H9 (cell line): ENCODE measurements around the gene MX2. TPM values are rescaled to one million over a fixed set of nuclear protein-coding genes. Genes with fewer than 3 reads are reported as not detected.

Source experiments
- DNase-seq: peaks from one replicate; pipeline ENCODE4 v3.0.0-alpha.2; 2017
- H2AFZ ChIP-seq: one replicate; pipeline ENCODE4 v1.6.1; 2013; ENCODE audit warnings: mild to moderate bottlenecking, low read length, control low read depth, moderate library complexity
- H2AK5ac ChIP-seq: 2 replicates; pipeline ENCODE4 v1.6.1; 2013; ENCODE audit warnings: low read length, control low read depth, mixed read lengths; ENCODE audit not compliant: insufficient read length
- H2BK120ac ChIP-seq: one replicate; pipeline ENCODE4 v1.6.1; 2013; ENCODE audit warnings: low read depth, mild to moderate bottlenecking, low read length, control low read depth, inconsistent platforms; ENCODE audit not compliant: poor library complexity, severe bottlenecking
- H2BK12ac ChIP-seq: 2 replicates; pipeline ENCODE4 v1.6.1; 2013; ENCODE audit warnings: low read length, control low read depth, mixed read lengths, low read depth; ENCODE audit not compliant: insufficient read length
- H2BK15ac ChIP-seq: 2 replicates; pipeline ENCODE4 v1.6.1; 2013; ENCODE audit warnings: low read depth, low read length, control low read depth
- H2BK20ac ChIP-seq: one replicate; pipeline ENCODE4 v1.6.1; 2013; ENCODE audit warnings: low read depth, mild to moderate bottlenecking, low read length, control low read depth, inconsistent platforms; ENCODE audit not compliant: poor library complexity, severe bottlenecking
- H2BK5ac ChIP-seq: 2 replicates; pipeline ENCODE4 v1.6.1; 2013; ENCODE audit warnings: low read length, control low read depth, mixed read lengths; ENCODE audit not compliant: insufficient read length
- H3K14ac ChIP-seq: 2 replicates; pipeline ENCODE4 v1.6.1; 2013; ENCODE audit warnings: low read length, control low read depth; ENCODE audit not compliant: insufficient read depth
- H3K18ac ChIP-seq: 2 replicates; pipeline ENCODE4 v1.6.1; 2013; ENCODE audit warnings: low read depth, mild to moderate bottlenecking, mixed read lengths, low read length, control low read depth; ENCODE audit not compliant: insufficient read length
- H3K23ac ChIP-seq: 2 replicates; pipeline ENCODE4 v1.6.1; 2013; ENCODE audit warnings: low read length, control low read depth, mixed read lengths, low read depth; ENCODE audit not compliant: insufficient read length
- H3K23me2 ChIP-seq: 2 replicates; pipeline ENCODE4 v1.6.1; 2013; ENCODE audit warnings: low read depth, mild to moderate bottlenecking, mixed read lengths, low read length, control low read depth; ENCODE audit not compliant: insufficient read length, poor library complexity, severe bottlenecking
- H3K27ac ChIP-seq: 2 replicates; pipeline ENCODE4 v1.5.1; 2013; ENCODE audit warnings: low read length, control low read depth, mixed read lengths, low read depth; ENCODE audit not compliant: insufficient read length
- H3K27me3 ChIP-seq: 2 replicates; pipeline ENCODE4 v1.6.1; 2013; ENCODE audit warnings: low read length, control low read depth, inconsistent platforms; ENCODE audit not compliant: insufficient read depth
- H3K4ac ChIP-seq: 2 replicates; pipeline ENCODE4 v1.6.1; 2013; ENCODE audit warnings: low read depth, mild to moderate bottlenecking, control low read depth, inconsistent platforms, low read length, moderate library complexity
- H3K4me1 ChIP-seq: 2 replicates; pipeline ENCODE4 v1.6.1; 2013; ENCODE audit warnings: low read length, control low read depth, inconsistent platforms; ENCODE audit not compliant: insufficient read depth
- H3K4me2 ChIP-seq: 2 replicates; pipeline ENCODE4 v1.6.1; 2013; ENCODE audit warnings: low read length, control low read depth, mixed read lengths; ENCODE audit not compliant: insufficient read length, insufficient read depth
- H3K56ac ChIP-seq: 2 replicates; pipeline ENCODE4 v1.6.1; 2013; ENCODE audit warnings: low read depth, mild to moderate bottlenecking, mixed read lengths, low read length, control low read depth; ENCODE audit not compliant: insufficient read length
- H3K79me1 ChIP-seq: 2 replicates; pipeline ENCODE4 v1.6.1; 2013; ENCODE audit warnings: low read depth, mild to moderate bottlenecking, moderate library complexity, low read length, control low read depth, inconsistent platforms; ENCODE audit not compliant: insufficient read depth, poor library complexity, severe bottlenecking
- H3K79me2 ChIP-seq: 2 replicates; pipeline ENCODE4 v1.6.1; 2013; ENCODE audit warnings: low read length, control low read depth, inconsistent platforms; ENCODE audit not compliant: insufficient read depth
- H3K9ac ChIP-seq: 2 replicates; pipeline ENCODE4 v1.6.1; 2013; ENCODE audit warnings: low read length, control low read depth, mixed read lengths; ENCODE audit not compliant: insufficient read length; ENCODE audit errors: extremely low read depth
- H3K9me3 ChIP-seq: one replicate; pipeline ENCODE4 v1.6.1; 2013; ENCODE audit warnings: low read depth, low read length, inconsistent platforms; ENCODE audit not compliant: control insufficient read depth
- H3T11ph ChIP-seq: one replicate; pipeline ENCODE4 v1.6.1; 2013; ENCODE audit warnings: mild to moderate bottlenecking, low read length, control low read depth, inconsistent platforms
- H4K20me1 ChIP-seq: one replicate; pipeline ENCODE4 v1.6.1; 2013; ENCODE audit not compliant: control insufficient read depth, insufficient read length, insufficient read depth
- H4K5ac ChIP-seq: 2 replicates; pipeline ENCODE4 v1.6.1; 2013; ENCODE audit warnings: low read depth, mild to moderate bottlenecking, mixed read lengths, low read length, control low read depth; ENCODE audit not compliant: insufficient read length
- H4K8ac ChIP-seq: replicated peaks from 2 replicates; pipeline ENCODE4 v1.6.1; 2013; ENCODE audit warnings: low read length, control low read depth, mixed read lengths, low read depth; ENCODE audit not compliant: insufficient read length
- H4K91ac ChIP-seq: 2 replicates; pipeline ENCODE4 v1.6.1; 2013; ENCODE audit warnings: low read depth, mild to moderate bottlenecking, moderate library complexity, mixed read lengths, low read length, control low read depth; ENCODE audit not compliant: insufficient read length
- H3K27ac Mint-ChIP-seq, 3 experiments: 2 replicates in 2 of 3; 3 replicates in 1 of 3; pipeline ENCODE4 v1.8.0; 2020 to 2021; ENCODE audit warnings: mixed read lengths in 3 of 3, mild to moderate bottlenecking in 1 of 3, moderate library complexity in 1 of 3
- H3K27me3 Mint-ChIP-seq: 2 replicates; pipeline ENCODE4 v1.8.0; 2021; ENCODE audit warnings: low read depth, mild to moderate bottlenecking, moderate library complexity, mixed read lengths
- H3K36me3 Mint-ChIP-seq, 3 experiments: 2 replicates in 2 of 3; 3 replicates in 1 of 3; pipeline ENCODE4 v1.8.0; 2020 to 2021; ENCODE audit warnings: low read depth in 3 of 3, mixed read lengths in 3 of 3; ENCODE audit not compliant: insufficient read depth in 1 of 3
- H3K4me1 Mint-ChIP-seq, 2 experiments: 2 replicates each; pipeline ENCODE4 v1.8.0; 2020; ENCODE audit warnings: mixed read lengths in 2 of 2
- H3K4me3 Mint-ChIP-seq, 2 experiments: 2 replicates in 1 of 2; 3 replicates in 1 of 2; pipeline ENCODE4 v1.8.0; 2020 to 2021; ENCODE audit warnings: mild to moderate bottlenecking in 2 of 2, mixed read lengths in 2 of 2, moderate library complexity in 1 of 2
- H3K9me3 Mint-ChIP-seq, 2 experiments: 2 replicates in 1 of 2; 3 replicates in 1 of 2; pipeline ENCODE4 v1.8.0; 2020; ENCODE audit warnings: mild to moderate bottlenecking in 2 of 2, mixed read lengths in 2 of 2, moderate library complexity in 1 of 2
- CTCF ChIP-seq: fragments of 200-600 bp; sonication (generic); conservative IDR thresholded peaks from 3 replicates; pipeline ENCODE4 v1.8.0; 2021; ENCODE audit warnings: antibody characterized with exemption, mild to moderate bottlenecking
- WGBS: extraction: QIAGEN DNeasy Blood & Tissue Kit; methylation state at CpG from one replicate; pipeline ENCODE4 v1.1.7; 2013; ENCODE audit warnings: missing lambda C conversion rate, low lambda C conversion rate, mixed read lengths; ENCODE audit not compliant: insufficient read length; ENCODE audit errors: extremely low coverage; 5-methylcytosine and 5-hydroxymethylcytosine counted together
- total RNA-seq: library from RNA; stranded (reverse); gene quantifications from 2 replicates; pipeline ENCODE4 v1.2.1, GENCODE V29; 2021

The MX2 gene
- total RNA-seq, 1 experiment from 2014 or later = 1.8 TPM

GRCh38 chr21:41367945-41368734 lies 6.3 kb downstream of the MX2 start:
- no peaks in the 10 kb centered on the region for H3K79me2 ChIP-seq
- no peak overlapping the region for H3K9ac ChIP-seq
- H2BK20ac ChIP-seq = no peak overlapping the region
- Mint-ChIP-seq H3K4me3 (no peak overlapping the region; a peak in 1 of 5 replicates), H3K27me3 (peaks cover 13% of the 10 kb centered on the region), H3K36me3 (no peaks in the 10 kb centered on the region), H3K27ac (peak overlapping the region in 1 of 3 experiments; percentile 2; a peak in 2 of 7 replicates), H3K9me3 (no peaks in the 10 kb centered on the region; a peak in 1 of 5 replicates), H3K4me1 (peaks cover 7 to 28% of the 10 kb centered on the region in 2 experiments)
- no CpG with 5 or more reads among the region's 15 CpGs for WGBS
- no peaks in the 10 kb centered on the region for H4K20me1 ChIP-seq
- H3K4me1 ChIP-seq = no peaks in the 10 kb centered on the region; the same call in 1 of the 2 replicates
- H4K5ac ChIP-seq = no peak overlapping the region
- H3K79me1 ChIP-seq = no peaks in the 10 kb centered on the region
- H2BK15ac ChIP-seq = no peak overlapping the region
- no peak overlapping the region for H3K56ac ChIP-seq
- H3K4ac ChIP-seq = no peak overlapping the region
- H3K4me2 ChIP-seq = no peak overlapping the region
- H3K27ac ChIP-seq = no peak overlapping the region
- no peak overlapping the region for H2BK5ac ChIP-seq
- no peak overlapping the region for H4K8ac ChIP-seq
- H2BK120ac ChIP-seq = no peak overlapping the region
- H3K18ac ChIP-seq = no peak overlapping the region
- no peak overlapping the region for H2AK5ac ChIP-seq
- H2AFZ ChIP-seq = no peak overlapping the region
- TF ChIP-seq CTCF = no peak
- H3K14ac ChIP-seq = no peak overlapping the region
- H3K27me3 ChIP-seq = no peaks in the 10 kb centered on the region; the same call in 1 of the 2 replicates
- no peak overlapping the region for H2BK12ac ChIP-seq
- no peaks in the 10 kb centered on the region for H3K9me3 ChIP-seq
- H4K91ac ChIP-seq = no peak overlapping the region
- no peak overlapping the region for H3T11ph ChIP-seq
- peaks cover 8% of the 10 kb centered on the region for H3K23me2 ChIP-seq
- no peak overlapping the region for H3K23ac ChIP-seq
- no peak for DNase-seq
